HG03045 (cell line): ENCODE results near the gene RTN4.

ENCODE experiments used
- ATAC-seq: cut with Tn5 transposase; IDR thresholded peaks from one replicate; pipeline ENCODE4 v1.9.1; 2021; ENCODE audit warnings: mild to moderate bottlenecking, moderate library complexity; ENCODE audit not compliant: unreplicated experiment

Gene RTN4

DNA sequence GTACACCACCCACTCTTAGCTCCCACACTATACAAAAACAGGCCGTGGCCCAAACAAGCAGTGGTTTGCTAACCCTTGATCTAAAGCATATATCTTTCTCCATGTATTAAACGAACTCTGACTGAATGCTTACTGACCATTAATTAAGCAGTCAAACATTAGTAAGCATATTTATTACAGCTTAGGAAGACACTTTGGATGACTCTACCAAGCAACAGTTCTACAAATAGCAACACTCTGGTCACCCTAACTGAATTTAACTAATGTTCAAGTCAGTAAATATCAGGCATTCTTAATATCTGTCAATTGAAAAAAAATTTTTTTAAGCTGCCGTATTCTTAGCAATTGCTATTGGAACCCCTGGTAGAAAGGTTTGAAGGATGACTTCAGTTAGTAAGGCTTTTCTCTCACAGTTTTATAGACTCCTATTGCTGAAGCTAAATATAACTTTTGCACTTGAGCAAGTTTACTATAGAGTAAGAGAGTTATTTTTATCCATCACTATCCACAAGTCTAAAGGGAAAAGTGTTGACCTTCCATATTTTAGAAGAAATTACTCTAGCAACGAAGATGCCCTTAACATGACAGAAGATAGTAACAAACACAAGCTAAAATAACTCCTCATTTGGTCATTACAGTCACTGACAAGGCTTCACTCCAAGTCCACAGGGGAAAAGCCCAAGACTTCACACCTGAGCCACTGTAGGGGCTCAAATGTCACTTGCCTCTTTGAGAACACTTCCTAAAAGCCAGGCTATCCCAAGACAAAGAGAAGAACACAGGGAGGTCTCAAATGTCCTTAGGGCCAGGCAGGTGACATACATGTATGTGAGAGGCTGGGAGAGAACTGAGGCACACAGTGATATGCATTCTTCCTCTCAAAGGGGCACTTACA is 74.4 kb downstream of the RTN4 start:
- ATAC-seq, result no peak

GRCh38 chr2:54975175-54975574 is 75.1 kb downstream of the RTN4 start:
- ATAC-seq, result no peak

DNA sequence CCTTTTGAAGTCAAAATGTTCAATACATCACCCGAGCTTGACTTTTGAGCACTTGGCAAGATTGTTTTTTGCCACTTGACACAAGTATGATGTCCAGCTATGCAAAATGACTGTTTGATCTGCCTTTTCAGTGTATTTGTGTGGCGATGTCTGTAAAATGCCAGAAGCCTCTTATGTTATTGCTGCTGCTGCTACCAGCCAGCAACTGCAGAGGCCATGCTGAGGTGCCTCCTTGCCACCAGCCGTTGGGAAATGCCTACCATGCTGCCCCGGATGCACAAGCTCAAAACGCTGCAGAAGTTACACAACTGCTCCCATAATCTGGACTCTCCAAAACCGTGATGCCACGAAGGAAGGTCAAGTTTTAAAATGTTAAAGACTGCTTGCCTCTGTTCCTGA is 80.3 kb downstream of the RTN4 start:
- no peak for ATAC-seq

DNA sequence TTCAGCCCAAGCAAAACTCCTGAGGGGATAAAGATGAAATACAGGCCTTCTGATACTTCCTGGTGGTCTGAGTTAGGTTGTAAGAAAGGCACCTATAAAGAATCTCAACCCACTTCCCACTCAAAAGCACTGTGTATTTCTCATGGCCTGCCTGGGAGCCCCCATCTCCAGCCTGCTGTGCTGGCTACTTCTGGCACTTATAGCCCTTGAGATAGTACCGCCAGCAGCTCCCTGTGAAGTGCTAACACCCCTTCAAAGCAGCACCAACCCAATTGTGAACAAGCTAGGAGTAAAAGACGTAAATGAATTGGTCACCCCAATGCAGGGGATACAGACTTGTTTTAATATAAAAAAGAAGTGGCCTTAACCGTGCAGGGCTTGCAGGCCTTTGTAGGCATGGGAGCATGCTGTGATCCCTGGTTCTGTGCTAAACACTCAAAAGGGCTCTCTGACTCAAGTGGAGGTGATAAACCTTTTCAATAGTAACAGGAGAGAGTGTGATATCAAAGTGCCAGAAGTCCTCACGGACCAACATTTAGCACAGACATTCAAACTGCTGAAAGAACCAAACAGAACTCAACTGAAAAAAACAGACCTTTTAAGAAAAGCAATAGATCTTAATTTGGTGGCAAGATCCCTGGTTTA is 80.8 kb downstream of the RTN4 start:
- ATAC-seq, result no peak

GRCh38 chr2:54968561-54969218 is 81.6 kb downstream of the RTN4 start:
- no peak for ATAC-seq

DNA sequence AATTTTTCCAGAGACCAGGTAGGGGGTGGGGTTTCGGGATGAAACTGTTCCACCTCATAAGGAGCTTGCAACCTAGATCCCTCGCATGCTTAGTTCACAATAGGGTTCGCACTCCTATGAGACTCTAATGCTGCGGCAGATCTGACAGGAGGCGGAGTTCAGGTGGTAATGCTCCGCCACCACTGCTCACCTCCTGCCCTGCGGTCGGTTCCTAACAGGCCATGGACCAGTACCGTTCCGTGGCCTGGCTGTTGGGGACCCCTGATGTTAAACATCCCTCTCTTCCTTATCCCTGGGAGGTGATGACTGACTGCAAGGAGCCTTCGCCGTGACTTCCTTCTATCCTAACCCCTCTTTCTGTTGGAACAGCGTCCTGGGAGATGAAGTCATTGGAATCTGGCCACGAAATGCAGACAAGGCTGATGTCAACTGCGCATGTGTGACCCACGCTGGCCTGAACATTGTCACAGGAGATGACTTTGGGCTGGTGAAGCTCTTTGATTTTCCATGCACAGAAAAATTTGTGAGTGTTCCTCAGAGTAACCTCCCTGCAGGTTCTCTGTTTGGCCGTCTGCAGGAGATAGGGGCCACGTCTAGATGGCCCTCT is 82.4 kb downstream of the RTN4 start:
- ATAC-seq, result no peak

DNA sequence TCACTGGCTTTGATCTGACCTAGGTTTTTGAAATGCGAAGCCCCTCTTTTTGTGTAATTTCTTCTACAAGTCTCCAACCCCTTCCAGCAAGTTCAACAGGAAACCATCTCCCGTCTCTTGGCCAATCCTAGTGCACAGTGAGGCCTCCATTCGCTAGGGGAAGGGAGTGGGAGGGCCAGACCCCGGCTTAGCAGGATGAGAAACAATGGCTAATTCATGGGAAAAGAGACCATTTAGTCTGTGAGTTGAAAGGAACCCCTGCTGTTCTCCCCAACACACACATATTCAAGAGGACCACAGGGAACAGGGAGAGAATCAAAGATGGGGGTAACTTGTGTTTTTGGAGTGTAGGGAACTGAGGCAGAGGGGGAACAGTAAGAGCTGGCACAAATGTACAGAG is 83.0 kb downstream of the RTN4 start:
- ATAC-seq, result no peak

DNA sequence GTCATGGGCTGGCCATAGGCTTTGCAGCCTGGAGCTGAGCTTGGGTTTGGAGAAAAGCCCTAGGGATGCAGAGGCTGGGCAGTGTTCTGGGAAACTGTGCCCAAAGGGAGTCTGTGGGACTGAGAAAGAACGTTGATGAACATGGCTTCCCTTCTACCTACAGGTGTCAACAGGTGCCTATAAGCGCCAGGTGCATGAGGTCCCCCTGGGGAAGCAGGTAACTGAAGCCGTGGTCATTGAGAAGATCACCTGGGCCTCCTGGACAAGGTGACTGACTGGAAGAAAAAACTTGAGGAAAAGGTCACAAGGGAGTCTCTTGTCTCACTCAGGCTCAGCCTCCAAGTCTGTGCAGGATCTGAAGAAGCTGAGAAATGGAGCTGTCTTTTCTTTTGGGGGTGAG is 83.4 kb downstream of the RTN4 start:
- ATAC-seq, result no peak

DNA sequence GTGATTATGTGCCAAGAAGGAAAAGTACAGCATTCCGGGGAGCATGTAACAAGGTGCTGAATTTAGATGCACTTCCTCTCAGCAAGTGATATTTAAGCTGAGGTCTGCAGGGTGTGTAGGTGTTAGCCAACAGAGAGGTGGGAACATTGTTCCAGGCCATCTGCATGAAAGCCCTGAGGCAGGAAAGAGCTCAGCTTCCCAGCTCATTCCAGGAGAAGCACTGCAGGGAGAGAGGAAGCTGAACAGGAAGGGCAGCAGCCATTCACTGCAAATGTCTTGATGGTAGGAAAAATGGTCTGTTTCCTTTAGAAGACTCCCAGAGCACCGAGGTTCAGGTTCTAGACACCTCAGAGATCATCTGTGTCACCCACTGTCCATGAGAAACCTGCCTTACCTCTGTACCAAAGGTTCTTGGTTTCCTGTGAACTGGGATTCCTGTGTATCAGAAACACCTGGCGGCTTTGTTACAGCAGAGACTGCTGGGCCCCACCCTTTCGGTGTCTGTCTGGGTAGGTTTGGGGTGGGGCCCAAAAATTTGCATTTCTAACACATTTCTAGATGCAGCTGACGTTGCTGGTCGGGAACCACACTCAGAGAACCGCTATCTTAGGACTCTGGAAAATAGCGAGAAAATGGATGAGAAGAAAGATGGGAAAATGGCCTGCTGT is 84.0 kb downstream of the RTN4 start:
- ATAC-seq, result no peak

- no peak for ATAC-seq
These were observed 84.8 kb downstream of the RTN4 start for GRCh38 chr2:54965425-54965824.

DNA sequence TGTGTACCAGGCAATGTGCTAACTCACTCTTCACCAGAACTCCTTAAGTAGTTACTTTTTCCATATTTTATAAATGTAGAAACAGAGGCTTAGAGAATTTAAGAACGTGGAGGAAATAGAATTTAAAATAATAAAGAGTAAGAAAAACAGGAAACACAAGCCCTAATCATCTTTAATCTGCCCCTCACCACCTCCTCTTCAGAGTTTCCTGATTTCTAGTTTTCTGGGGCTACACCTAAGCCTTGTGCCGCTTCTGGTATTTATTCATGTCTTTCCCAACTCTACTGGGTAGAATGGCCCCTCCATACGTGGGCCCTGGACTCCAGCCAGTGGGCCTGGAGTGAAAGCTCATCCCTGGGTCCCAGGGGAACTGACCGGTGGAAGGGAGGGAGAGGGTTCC is 85.4 kb downstream of the RTN4 start:
- ATAC-seq, result no peak

GRCh38 chr2:54964271-54964670 is 86.0 kb downstream of the RTN4 start:
- ATAC-seq, result no peak

DNA sequence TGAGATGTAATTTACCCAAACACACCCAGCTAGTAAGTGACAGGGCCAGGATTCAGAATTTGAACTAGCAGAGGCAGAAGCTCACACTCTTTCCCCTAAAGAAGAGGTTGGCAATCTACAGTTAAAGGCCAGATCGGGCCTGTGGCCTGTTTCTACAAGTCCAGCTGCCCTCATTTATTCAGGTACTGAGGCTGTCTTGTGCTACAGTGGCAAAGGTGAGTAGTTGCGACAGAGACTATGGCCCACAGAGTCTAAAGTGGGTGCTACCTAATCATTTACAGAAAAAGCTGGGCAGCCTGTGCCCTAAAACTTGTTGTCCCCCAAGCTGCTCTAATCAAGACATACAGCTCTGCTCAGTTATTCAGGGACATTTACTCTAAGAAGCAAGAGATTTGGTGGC is 86.8 kb downstream of the RTN4 start:
- ATAC-seq, result no peak

DNA sequence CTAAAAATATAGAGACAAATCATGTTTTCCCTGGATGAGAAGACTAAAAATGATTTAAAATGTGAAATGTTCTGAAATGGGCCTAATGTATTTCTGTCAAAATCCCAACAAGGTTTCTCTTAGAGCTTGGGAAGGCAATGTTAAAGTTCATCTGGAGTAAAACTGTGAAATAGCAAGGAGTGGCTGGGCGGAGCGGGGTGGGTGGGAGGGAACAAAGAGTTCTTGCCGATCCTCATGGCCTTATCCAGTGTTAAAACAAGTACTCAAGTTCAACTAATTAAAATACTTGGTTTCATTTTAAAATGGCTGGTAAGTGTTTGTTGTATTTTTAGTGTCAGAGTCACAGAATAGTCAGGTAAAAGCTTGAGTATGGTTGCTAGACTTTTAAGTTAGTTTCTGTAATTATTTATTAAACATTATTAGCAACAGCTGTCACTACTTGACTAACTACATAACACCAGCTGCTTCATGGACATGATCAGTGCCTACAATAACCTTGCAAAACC is 87.3 kb downstream of the RTN4 start:
- ATAC-seq, result no peak

DNA sequence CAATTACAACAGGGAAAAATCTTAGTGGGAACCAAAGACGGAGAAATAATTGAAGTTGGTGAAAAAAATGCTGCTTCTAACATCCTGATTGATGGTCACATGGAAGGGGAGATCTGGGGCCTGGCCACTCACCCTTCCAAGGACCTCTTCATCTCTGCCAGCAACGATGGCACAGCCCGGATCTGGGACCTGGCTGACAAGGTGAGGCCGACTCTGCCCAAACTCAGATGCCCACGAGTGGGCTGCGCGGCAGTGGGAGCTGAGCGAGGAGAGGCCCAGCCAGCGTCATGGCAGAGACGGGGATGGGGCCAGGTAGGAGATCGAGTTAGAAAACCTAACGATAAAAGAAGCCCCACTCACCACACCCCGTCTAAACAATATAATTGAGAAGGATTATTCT is 87.7 kb downstream of the RTN4 start:
- ATAC-seq, result no peak

- ATAC-seq, result no peak
These were observed 90.1 kb downstream of the RTN4 start for GRCh38 chr2:54960164-54960563.

DNA sequence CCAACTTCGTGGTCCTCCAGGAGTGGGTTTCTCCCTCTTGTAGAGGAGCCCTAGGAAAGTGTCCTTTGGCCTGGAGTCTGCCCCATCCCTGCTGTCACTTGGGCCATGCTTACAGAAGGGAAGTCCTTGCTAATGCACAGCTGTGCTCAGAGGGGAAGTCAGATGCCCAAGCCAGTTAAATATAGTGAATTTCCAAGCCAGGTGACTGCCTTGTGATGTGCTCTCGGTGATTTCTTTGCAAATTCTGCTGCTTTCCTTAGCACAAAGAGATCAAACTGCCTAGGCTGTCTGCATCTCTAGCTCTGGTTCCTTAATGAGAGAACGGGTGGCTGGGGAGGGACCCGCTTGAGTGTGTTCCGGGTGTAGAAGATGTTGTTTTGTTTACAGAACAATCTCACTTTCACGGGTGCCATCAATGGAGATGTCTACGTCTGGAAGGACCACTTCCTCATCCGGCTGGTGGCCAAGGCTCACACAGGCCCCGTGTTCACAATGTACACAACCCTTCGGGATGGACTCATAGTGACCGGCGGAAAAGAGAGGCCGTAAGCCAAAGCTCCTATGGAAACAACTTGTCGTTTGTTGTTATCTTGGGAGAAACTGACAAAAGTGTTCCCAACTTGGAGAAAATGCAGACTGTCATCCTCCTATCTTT is 91.4 kb downstream of the RTN4 start:
- no peak for ATAC-seq

DNA sequence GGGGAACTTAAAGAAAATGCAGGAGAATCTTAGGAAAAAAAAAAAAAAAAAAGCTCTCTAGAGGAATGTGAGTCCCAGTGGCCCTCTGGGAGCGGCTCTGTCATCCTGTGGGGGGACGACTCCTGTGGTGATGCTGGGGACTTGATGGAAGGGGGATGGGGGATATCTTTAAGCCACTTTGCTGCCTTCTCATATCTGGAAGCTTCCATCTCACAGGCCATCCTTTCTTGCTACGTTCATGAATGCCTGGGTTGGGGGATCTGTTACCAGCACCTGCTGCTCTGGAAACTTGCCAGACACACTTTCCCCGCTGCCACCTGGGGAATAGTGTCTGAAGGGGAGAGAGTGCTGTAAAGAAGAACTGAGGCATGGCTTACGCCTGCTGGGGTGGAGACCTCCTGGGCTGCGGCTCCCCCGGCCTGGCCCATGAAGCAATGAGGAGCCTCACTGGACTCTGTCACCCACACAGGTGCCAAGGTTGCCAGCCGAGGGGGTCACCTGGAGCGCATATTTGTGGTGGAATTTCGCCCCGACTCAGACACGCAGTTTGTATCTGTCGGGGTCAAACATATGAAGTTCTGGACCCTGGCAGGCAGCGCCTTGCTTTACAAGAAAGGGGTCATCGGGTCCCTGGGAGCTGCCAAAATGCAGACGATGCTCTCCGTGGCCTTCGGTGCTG is 92.8 kb downstream of the RTN4 start:
- ATAC-seq, result no peak

- ATAC-seq, result no peak
These were observed 94.1 kb downstream of the RTN4 start for GRCh38 chr2:54956111-54956627.
